ENCODE data around the gene KCNAB3.

DNA sequence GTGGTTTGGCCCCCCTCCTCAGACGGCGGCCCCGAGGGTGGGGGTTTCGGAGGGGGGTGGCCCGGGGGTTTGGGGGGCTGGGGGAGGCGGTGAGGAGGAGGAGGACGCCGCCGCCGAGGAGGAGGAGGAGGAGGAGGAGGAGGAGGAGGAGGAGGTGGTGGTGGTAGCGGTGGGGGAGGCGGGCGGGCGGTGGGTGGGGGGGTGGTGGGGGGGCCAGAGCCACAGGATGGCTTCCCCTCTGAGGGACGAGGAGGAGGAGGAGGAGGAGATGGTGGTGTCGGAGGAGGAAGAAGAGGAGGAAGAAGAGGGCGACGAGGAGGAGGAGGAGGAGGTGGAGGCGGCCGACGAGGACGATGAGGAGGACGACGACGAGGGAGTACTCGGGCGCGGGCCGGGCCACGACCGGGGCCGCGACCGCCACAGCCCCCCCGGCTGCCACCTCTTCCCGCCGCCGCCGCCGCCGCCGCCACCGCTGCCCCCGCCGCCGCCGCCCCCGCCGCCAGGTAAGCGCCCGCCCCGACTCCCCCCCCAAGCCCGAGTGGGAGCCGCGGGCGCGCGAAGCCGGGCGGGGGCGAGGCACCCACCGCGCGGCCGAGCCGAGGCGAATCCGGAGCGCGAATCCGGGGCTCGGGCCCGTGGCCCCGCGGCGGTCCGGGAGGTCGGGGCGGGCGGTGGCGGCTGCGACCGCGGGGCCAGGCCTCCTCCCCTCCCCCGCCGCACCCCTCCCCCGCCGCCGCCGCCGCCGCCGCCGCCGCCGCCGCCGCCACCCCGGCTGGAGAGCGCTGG is 44.9 kb downstream of the KCNAB3 start:
- TF ChIP-seq CTCF (IDR thresholded peaks at IDR 0.05) (no peak), EP300 (IDR thresholded peaks at IDR 0.05) (no peak)

Data from suprapubic skin (tissue), 3 donors.